Measurements from ENCODE around the gene HMG20B.
A peak's percentile ranks its signal among the peaks of the same experiment; 100 is the strongest.
"Not testable (repeated sequence)": the region's sequence is repeated elsewhere in the genome, so short reads cannot be mapped to it uniquely, and the experiment has no call there.

HMG20B gene

GRCh38 chr19:3578390-3578789 lies 5.6 kb downstream of the HMG20B start:
- H3K9me3 Mint-ChIP-seq = no peaks in the 10 kb centered on the region
- no peak for ATAC-seq
- no peak overlapping the region for H3K27ac Mint-ChIP-seq
- no peaks in the 10 kb centered on the region for H3K27me3 Mint-ChIP-seq
- DNase-seq = no peak
- no peak overlapping the region for H3K4me3 Mint-ChIP-seq
- H3K36me3 Mint-ChIP-seq (ENCODE audit: low read depth) = peaks cover 6% of the 10 kb centered on the region
- H3K4me1 Mint-ChIP-seq = peaks cover 7% of the 10 kb centered on the region

- Mint-ChIP-seq H3K4me3 (no peak overlapping the region), H3K27me3 (no peaks in the 10 kb centered on the region), H3K27ac (no peak overlapping the region), H3K9me3 (no peaks in the 10 kb centered on the region), H3K36me3 (ENCODE audit: low read depth) (peaks cover 1% of the 10 kb centered on the region), H3K4me1 (no peaks in the 10 kb centered on the region)
- DNase-seq = no peak
- ATAC-seq = no peak
Measured at GRCh38 chr19:3580156-3580934, 7.6 kb downstream of the HMG20B start.

GRCh38 chr19:3581792-3582191 lies 9.0 kb downstream of the HMG20B start:
- H3K4me3 Mint-ChIP-seq; H3K4me1 Mint-ChIP-seq; H3K27me3 Mint-ChIP-seq; DNase-seq; H3K27ac Mint-ChIP-seq; ATAC-seq; H3K36me3 Mint-ChIP-seq (ENCODE audit: low read depth); H3K9me3 Mint-ChIP-seq: not testable (repeated sequence)

GRCh38 chr19:3584036-3584802 lies 11.5 kb downstream of the HMG20B start:
- DNase-seq; H3K4me3 Mint-ChIP-seq; H3K36me3 Mint-ChIP-seq (ENCODE audit: low read depth); H3K4me1 Mint-ChIP-seq; ATAC-seq; H3K27ac Mint-ChIP-seq; H3K9me3 Mint-ChIP-seq; H3K27me3 Mint-ChIP-seq: not testable (repeated sequence)

GRCh38 chr19:3585301-3586126 lies 12.8 kb downstream of the HMG20B start, which contains the start of gene GIPC3:
Gene GIPC3 (plus strand): TSS chr19:3585478. CDS start chr19:3585598, 120 bp downstream.
- ATAC-seq (no peak), DNase-seq (no peak)
- H3K36me3 Mint-ChIP-seq (ENCODE audit: low read depth) = no peaks in the 10 kb centered on the region
- H3K4me3 Mint-ChIP-seq = no peak within 1 kb of the TSS
- H3K27ac Mint-ChIP-seq = no peak within 1 kb of the TSS
- no peaks in the 10 kb centered on the region for H3K27me3 Mint-ChIP-seq
- H3K4me1 Mint-ChIP-seq = no peaks in the 10 kb centered on the region
- H3K9me3 Mint-ChIP-seq = no peaks in the 10 kb centered on the region

- DNase-seq = peak; percentile 68
- H3K4me3 Mint-ChIP-seq = no peak overlapping the region
Measured at GRCh38 chr19:3586127-3586626, 13.4 kb downstream of the HMG20B start.

GRCh38 chr19:3586707-3587346 lies 14.1 kb downstream of the HMG20B start:
- H3K4me1 Mint-ChIP-seq = no peaks in the 10 kb centered on the region
- ATAC-seq = no peak
- H3K36me3 Mint-ChIP-seq (ENCODE audit: low read depth) = no peaks in the 10 kb centered on the region
- no peaks in the 10 kb centered on the region for H3K9me3 Mint-ChIP-seq
- H3K27me3 Mint-ChIP-seq = no peaks in the 10 kb centered on the region
- no peak for DNase-seq
- no peak overlapping the region for H3K27ac Mint-ChIP-seq
- no peak overlapping the region for H3K4me3 Mint-ChIP-seq

More at GRCh38 chr19:3586127-3586626, 13.4 kb downstream of the HMG20B start:
- H3K27me3 Mint-ChIP-seq = no peaks in the 10 kb centered on the region
- no peaks in the 10 kb centered on the region for H3K36me3 Mint-ChIP-seq (ENCODE audit: low read depth)
- no peaks in the 10 kb centered on the region for H3K9me3 Mint-ChIP-seq
- no peak for ATAC-seq
- H3K27ac Mint-ChIP-seq = no peak overlapping the region
- no peaks in the 10 kb centered on the region for H3K4me1 Mint-ChIP-seq

GRCh38 chr19:3589439-3589838 lies 16.7 kb downstream of the HMG20B start:
- Mint-ChIP-seq H3K9me3 (no peaks in the 10 kb centered on the region), H3K27ac (no peak overlapping the region), H3K4me3 (no peak overlapping the region), H3K4me1 (no peaks in the 10 kb centered on the region), H3K27me3 (no peaks in the 10 kb centered on the region), H3K36me3 (ENCODE audit: low read depth) (no peaks in the 10 kb centered on the region)
- ATAC-seq = no peak
- no peak for DNase-seq

- Mint-ChIP-seq H3K4me1 (no peaks in the 10 kb centered on the region), H3K4me3 (no peak overlapping the region), H3K9me3 (no peaks in the 10 kb centered on the region), H3K36me3 (ENCODE audit: low read depth) (no peaks in the 10 kb centered on the region), H3K27ac (no peak overlapping the region), H3K27me3 (no peaks in the 10 kb centered on the region)
- no peak for ATAC-seq
- DNase-seq = no peak
Measured at GRCh38 chr19:3589949-3590348, 17.2 kb downstream of the HMG20B start.

GRCh38 chr19:3590991-3591659 lies 18.4 kb downstream of the HMG20B start:
- Mint-ChIP-seq H3K36me3 (ENCODE audit: low read depth) (no peaks in the 10 kb centered on the region), H3K4me3 (no peak overlapping the region), H3K9me3 (no peaks in the 10 kb centered on the region), H3K27me3 (no peaks in the 10 kb centered on the region), H3K4me1 (no peaks in the 10 kb centered on the region), H3K27ac (no peak overlapping the region)
- ATAC-seq (no peak), DNase-seq (no peak)

GRCh38 chr19:3591876-3592613 lies 19.3 kb downstream of the HMG20B start:
- ATAC-seq = no peak
- Mint-ChIP-seq H3K27me3 (no peaks in the 10 kb centered on the region), H3K36me3 (ENCODE audit: low read depth) (no peaks in the 10 kb centered on the region), H3K4me1 (no peaks in the 10 kb centered on the region), H3K9me3 (no peaks in the 10 kb centered on the region), H3K27ac (no peak overlapping the region), H3K4me3 (no peak overlapping the region)
- no peak for DNase-seq

GRCh38 chr19:3593156-3593555 lies 20.4 kb downstream of the HMG20B start:
- H3K9me3 Mint-ChIP-seq = no peaks in the 10 kb centered on the region
- ATAC-seq (no peak), DNase-seq (no peak)
- H3K36me3 Mint-ChIP-seq (ENCODE audit: low read depth) = no peaks in the 10 kb centered on the region
- H3K4me3 Mint-ChIP-seq = no peak overlapping the region
- H3K4me1 Mint-ChIP-seq = no peaks in the 10 kb centered on the region
- H3K27ac Mint-ChIP-seq = no peak overlapping the region
- no peaks in the 10 kb centered on the region for H3K27me3 Mint-ChIP-seq

- Mint-ChIP-seq H3K27me3 (no peaks in the 10 kb centered on the region), H3K27ac (no peak overlapping the region), H3K36me3 (ENCODE audit: low read depth) (no peaks in the 10 kb centered on the region), H3K9me3 (no peaks in the 10 kb centered on the region), H3K4me1 (no peaks in the 10 kb centered on the region), H3K4me3 (no peak overlapping the region)
- ATAC-seq (no peak), DNase-seq (no peak)
Measured at GRCh38 chr19:3595521-3596061, 22.8 kb downstream of the HMG20B start.
